ENCODE data around the gene HNRNPUL2. TPM values are rescaled to one million over a fixed set of nuclear protein-coding genes. Genes with fewer than 3 reads are reported as not detected.
"Not testable (repeated sequence)": the region's sequence is repeated elsewhere in the genome, so short reads cannot be mapped to it uniquely, and the experiment has no call there.

HNRNPUL2 gene
- polyA plus RNA-seq, 1 of the 3 experiments (the other 2 are of a cell fraction) = 33.5 TPM

DNA sequence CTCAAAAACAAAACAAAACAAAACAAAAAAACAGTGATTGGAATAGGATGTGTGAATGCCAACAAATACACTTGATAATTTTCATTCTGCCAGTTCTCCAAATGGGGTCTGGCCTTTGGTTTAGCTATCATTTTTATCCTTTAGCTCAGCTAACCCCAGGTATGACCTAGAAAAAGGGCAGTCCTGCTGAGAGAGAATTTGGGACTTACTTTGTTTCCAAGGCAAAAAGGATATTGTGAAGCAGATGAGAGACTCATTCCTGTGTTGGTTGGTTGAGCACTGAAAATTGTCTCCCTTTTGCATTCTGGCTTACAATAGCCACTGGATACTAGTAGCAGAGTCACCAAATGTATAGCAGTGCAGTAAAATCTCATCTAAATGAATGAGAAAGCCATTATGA lies 9.9 kb upstream of the HNRNPUL2 start (continued):
- TF ChIP-seq MEF2A (IDR thresholded peaks at IDR 0.05; ENCODE audit: borderline replicate concordance, low read depth) = no peak
- no peak for TF ChIP-seq TCF12 (IDR thresholded peaks at IDR 0.05)

DNA sequence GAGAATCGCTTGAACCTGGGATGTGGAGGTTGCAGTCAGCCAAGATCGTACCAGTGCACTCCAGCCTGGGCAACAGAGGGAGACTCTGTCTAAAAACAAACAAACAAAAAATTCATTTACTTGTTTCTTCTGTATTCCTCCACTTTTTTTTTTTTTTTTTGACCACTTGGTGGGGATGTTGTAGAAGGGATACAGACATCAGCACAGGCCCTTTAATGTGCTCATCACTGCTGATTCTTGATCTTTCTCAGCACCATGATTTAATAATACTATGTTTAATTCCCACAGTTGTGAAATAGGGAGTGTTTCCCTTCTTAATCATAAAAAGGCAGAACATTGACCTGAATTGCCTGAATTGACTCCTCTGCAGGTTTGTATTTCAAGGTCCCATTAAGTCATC lies 5.6 kb upstream of the HNRNPUL2 start:
- Histone ChIP-seq H3K27ac (ENCODE audit: low read depth in 2 of 2, low read length in 1 of 2) (no peak overlapping the region), H3F3A (replicated peaks; ENCODE audit: insufficient read depth) (peaks cover 33% of the 10 kb centered on the region), H3K9ac (no peak overlapping the region), H3K79me2 (ENCODE audit: insufficient read depth) (peaks cover 71% of the 10 kb centered on the region), H3K9me2 (no peaks in the 10 kb centered on the region), H4K20me1 (ENCODE audit: insufficient read depth) (no peaks in the 10 kb centered on the region), H3K4me3 (ENCODE audit: low read depth in 2 of 2, low read length in 1 of 2) (no peak overlapping the region), H3K4me2 (no peak overlapping the region), H2AFZ (ENCODE audit: low read depth) (no peak overlapping the region), H3K9me3 (no peaks in the 10 kb centered on the region), H3K36me3 (replicated peaks in 1 of 2; ENCODE audit: control insufficient read depth in 1 of 2, insufficient read depth in 2 of 2, low read length in 1 of 2) (peaks cover 12 to 30% of the 10 kb centered on the region in 2 experiments), H3K4me1 (ENCODE audit: control insufficient read depth in 1 of 2, insufficient read depth in 2 of 2, low read depth in 1 of 2, low read length in 1 of 2) (peaks cover 3 to 6% of the 10 kb centered on the region in 2 experiments; a peak in 2 of 4 replicates), H3K27me3 (ENCODE audit: insufficient read depth) (no peaks in the 10 kb centered on the region)
- POLR2A ChIA-PET = interaction anchor here (0.7 kb wide), 1 partner anchor 25 kb away, joined by 3 read pairs; no protein-coding TSS in a partner anchor
- WGBS (ENCODE audit: low lambda C conversion rate) = 80% methylated on average over 2 of the region's 2 CpGs
- CTCF ChIA-PET = interaction anchor here (3.9 kb wide), 1 partner anchor 37 kb away, joined by 14 read pairs; no protein-coding TSS in a partner anchor
- DNase-seq = no peak
- TF ChIP-seq CTCF (IDR thresholded peaks at IDR 0.05) (peak; percentile 47), IRF3 (IDR thresholded peaks at IDR 0.05; ENCODE audit: low read depth, low read length) (no peak), RAD21 (IDR thresholded peaks at IDR 0.05; ENCODE audit: low read length) (peak; percentile 60)

- not testable (repeated sequence) for DNase-seq; H3K27me3 ChIP-seq (ENCODE audit: insufficient read depth); H3K4me1 ChIP-seq (ENCODE audit: control insufficient read depth in 1 of 2, insufficient read depth in 2 of 2, low read depth in 1 of 2, low read length in 1 of 2); H3K9me2 ChIP-seq; H3K9me3 ChIP-seq; H2AFZ ChIP-seq (ENCODE audit: low read depth)
- WGBS (ENCODE audit: low lambda C conversion rate) = 67% methylated on average over 14 of the region's 14 CpGs
- Histone ChIP-seq H3K36me3 (replicated peaks in 1 of 2; ENCODE audit: control insufficient read depth in 1 of 2, insufficient read depth in 2 of 2, low read length in 1 of 2) (peaks cover 8 to 23% of the 10 kb centered on the region in 2 experiments), H4K20me1 (ENCODE audit: insufficient read depth) (peaks cover 16% of the 10 kb centered on the region), H3K4me2 (peak overlapping the region; percentile 93), H3K9ac (peak overlapping the region; percentile 60; the same call in 1 of the 2 replicates), H3K27ac (ENCODE audit: low read depth in 2 of 2, low read length in 1 of 2) (peak overlapping the region in 1 of 2 experiments; percentile 99; a peak in 2 of 4 replicates), H3F3A (replicated peaks; ENCODE audit: insufficient read depth) (peaks cover 32% of the 10 kb centered on the region), H3K79me2 (ENCODE audit: insufficient read depth) (peaks cover 83% of the 10 kb centered on the region), H3K4me3 (ENCODE audit: low read depth in 2 of 2, low read length in 1 of 2) (peak overlapping the region; percentile 65 to 92)
- ChIA-PET POLR2A (interaction anchor here (0.6 to 4.1 kb wide), 7 partner anchors 23 to 124 kb away, joined by 3 to 33 read pairs (median 5); partner anchors contain the start of genes BSCL2, LBHD1, TMEM179B and UQCC3), CTCF (interaction anchor here (1.2 to 3.9 kb wide), 5 partner anchors 24 to 57 kb away, joined by 3 to 14 read pairs (median 4); partner anchors contain the start of genes TMEM179B and ZBTB3)
Observed at GRCh38 chr11:62730076-62730475, 2.8 kb upstream of the HNRNPUL2 start.

Measured in SK-N-SH (cell line).